MM.1S (cell line): Measurements from ENCODE around the gene CHCT1.

Source experiments
- EZH2 ChIP-seq: fragments of 300-600 bp; sonication (generic); optimal IDR thresholded peaks from 2 replicates; pipeline ENCODE3; 2017; ENCODE audit warnings: low read depth, mild to moderate bottlenecking, antibody characterized with exemption, low read length, mixed read lengths
- EZH2phosphoT487 ChIP-seq: fragments of 300-600 bp; sonication (generic); IDR thresholded peaks from 2 replicates; pipeline ENCODE4 v1.6.1; 2018; ENCODE audit warnings: antibody characterized with exemption, low read length
- TF ChIP-seq, protein P1 (sequence below): fragments of 300-600 bp; sonication (generic); IDR thresholded peaks from 2 replicates; pipeline ENCODE4 v1.5.1; 2016; ENCODE audit warnings: antibody characterized with exemption, low read length, mixed read lengths

DNA sequence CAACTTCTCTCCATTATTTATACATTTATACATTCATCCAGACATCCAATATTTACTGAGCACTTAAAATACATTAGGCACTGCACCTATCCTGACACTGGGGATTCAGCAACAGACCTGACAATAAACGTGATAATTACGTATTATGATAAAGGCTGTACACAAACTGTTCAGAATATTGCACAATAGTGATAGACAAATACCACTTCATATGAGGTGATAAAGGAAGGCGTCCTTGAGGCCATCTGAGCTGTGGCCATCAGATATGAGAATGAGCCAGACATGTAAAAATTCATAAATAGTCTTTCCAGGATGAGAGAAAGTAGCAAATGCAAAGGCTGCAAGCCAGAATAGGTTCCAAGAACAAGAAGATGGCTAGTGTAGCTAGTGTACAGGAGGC is 38.9 kb upstream of the CHCT1 start:
- TF ChIP-seq, protein P1, sequence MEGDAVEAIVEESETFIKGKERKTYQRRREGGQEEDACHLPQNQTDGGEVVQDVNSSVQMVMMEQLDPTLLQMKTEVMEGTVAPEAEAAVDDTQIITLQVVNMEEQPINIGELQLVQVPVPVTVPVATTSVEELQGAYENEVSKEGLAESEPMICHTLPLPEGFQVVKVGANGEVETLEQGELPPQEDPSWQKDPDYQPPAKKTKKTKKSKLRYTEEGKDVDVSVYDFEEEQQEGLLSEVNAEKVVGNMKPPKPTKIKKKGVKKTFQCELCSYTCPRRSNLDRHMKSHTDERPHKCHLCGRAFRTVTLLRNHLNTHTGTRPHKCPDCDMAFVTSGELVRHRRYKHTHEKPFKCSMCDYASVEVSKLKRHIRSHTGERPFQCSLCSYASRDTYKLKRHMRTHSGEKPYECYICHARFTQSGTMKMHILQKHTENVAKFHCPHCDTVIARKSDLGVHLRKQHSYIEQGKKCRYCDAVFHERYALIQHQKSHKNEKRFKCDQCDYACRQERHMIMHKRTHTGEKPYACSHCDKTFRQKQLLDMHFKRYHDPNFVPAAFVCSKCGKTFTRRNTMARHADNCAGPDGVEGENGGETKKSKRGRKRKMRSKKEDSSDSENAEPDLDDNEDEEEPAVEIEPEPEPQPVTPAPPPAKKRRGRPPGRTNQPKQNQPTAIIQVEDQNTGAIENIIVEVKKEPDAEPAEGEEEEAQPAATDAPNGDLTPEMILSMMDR: no peak
- no peak for TF ChIP-seq EZH2
- TF ChIP-seq EZH2phosphoT487: no peak
